ENCODE data around the gene RAPSN.

RAPSN gene

DNA sequence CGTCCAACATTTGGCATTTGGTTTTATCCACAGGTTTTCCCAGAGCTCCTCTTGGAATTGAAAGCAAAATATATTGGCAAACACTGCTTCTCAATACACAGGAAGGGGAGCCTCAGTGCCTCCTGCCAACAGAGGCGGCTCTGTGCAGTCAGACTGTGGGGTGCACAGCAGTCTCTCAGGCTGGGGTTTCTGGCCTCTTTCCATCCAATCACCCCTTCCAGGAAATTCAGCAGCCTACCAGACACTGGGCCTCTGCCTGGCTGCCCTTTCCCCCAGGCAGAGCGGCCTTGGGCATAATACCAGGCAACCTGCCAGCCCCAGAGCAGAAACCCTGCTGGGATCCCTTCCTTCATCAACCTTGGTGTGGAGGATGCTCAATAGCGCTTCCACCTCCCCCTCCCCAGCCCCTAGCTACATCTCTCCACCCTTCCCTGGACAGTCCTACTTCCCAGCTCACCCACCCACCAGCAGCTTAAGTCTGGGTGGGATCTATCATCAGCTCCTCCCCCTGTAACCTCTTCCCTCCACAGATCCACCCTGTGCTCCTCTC is 17.8 kb upstream of the RAPSN start:
- DNase-seq (ENCODE audit: low read depth in 1 of 2, low spot score in 1 of 2): no peak

- no peak for DNase-seq (ENCODE audit: low read depth in 1 of 2, low spot score in 1 of 2)
Observed at GRCh38 chr11:47466201-47466600, 17.3 kb upstream of the RAPSN start.

GRCh38 chr11:47464483-47464882 is 15.5 kb upstream of the RAPSN start:
- no peak for DNase-seq (ENCODE audit: low read depth in 1 of 2, low spot score in 1 of 2)

GRCh38 chr11:47461876-47462275 is 12.9 kb upstream of the RAPSN start:
- DNase-seq (ENCODE audit: low read depth in 1 of 2, low spot score in 1 of 2): no peak

- DNase-seq (ENCODE audit: low read depth in 1 of 2, low spot score in 1 of 2): no peak
Observed at GRCh38 chr11:47460571-47461235, 11.8 kb upstream of the RAPSN start.

- DNase-seq (ENCODE audit: low read depth in 1 of 2, low spot score in 1 of 2): peak; percentile 9 to 26
Observed at GRCh38 chr11:47454258-47454671, 5.3 kb upstream of the RAPSN start.

GRCh38 chr11:47453365-47453764 is 4.4 kb upstream of the RAPSN start:
- DNase-seq (ENCODE audit: low read depth in 1 of 2, low spot score in 1 of 2): no peak

DNA sequence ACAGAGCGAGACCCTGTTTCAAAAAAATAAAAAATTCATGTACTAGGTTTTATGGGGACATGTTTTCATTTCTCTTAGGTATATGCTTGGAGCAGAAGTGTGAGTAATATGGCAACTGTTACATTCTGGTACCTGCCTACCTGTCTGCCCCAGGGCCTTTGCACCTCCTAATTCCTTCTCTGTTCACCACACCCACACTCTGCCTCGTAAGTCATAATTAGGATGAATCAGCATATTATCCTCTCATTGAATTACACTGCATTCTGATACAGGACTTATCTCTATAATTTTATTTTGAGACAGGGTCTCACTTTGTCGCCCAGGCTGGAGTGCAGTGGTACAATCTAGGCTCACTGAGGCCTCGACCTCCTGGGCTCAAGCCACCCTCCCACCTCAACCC is 3.1 kb upstream of the RAPSN start:
- DNase-seq (ENCODE audit: low read depth in 1 of 2, low spot score in 1 of 2): no peak

GRCh38 chr11:47451436-47451835 is 2.5 kb upstream of the RAPSN start:
- no peak for DNase-seq (ENCODE audit: low read depth in 1 of 2, low spot score in 1 of 2)

- DNase-seq (ENCODE audit: low read depth in 1 of 2, low spot score in 1 of 2): no peak
Observed at GRCh38 chr11:47449541-47449940, 605 bp upstream of the RAPSN start.

GRCh38 chr11:47447906-47448305 is 1.0 kb downstream of the RAPSN start:
- DNase-seq (ENCODE audit: low read depth in 1 of 2, low spot score in 1 of 2): no peak

GRCh38 chr11:47446833-47447232 is 2.1 kb downstream of the RAPSN start:
- no peak for DNase-seq (ENCODE audit: low read depth in 1 of 2, low spot score in 1 of 2)

DNA sequence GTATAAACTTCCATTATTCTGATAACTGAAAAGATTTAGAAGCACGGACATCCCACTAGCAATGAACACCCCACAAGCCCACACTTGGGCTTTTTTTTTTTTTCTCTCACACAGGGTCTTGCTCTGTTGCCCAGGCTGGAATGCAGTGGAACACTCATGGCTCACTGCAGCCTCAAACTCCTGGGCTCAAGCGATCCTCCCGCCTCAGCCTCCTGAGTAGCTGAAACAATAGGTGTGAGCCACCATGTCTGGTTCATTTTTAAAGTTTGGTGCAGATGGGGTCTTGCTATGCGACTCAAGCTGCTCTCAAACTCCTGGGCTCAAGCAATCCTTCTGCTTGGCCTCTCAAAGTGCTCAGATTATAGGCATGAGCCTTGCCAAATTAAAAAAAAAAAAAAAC is 3.1 kb downstream of the RAPSN start:
- no peak for DNase-seq (ENCODE audit: low read depth in 1 of 2, low spot score in 1 of 2)

DNA sequence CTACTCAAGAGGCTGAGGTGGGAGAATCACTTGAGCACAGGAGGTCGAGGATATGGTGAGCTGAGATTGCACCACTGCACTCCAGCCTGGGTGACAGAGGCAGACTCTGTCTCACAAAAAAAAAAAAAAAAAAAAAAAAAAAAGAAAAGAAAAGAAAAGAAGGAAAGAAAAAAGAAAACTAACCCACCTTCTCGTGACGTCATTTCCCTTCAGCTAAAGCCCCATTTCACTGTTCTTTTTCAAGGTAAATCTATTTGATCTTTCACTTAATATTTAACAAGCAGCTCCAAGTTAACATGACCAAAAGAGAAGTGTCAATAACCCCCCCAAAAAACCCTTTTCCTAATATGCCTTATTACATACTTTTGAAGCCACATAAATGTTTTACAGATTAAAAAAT is 5.1 kb downstream of the RAPSN start:
- no peak for DNase-seq (ENCODE audit: low read depth in 1 of 2, low spot score in 1 of 2)

DNA sequence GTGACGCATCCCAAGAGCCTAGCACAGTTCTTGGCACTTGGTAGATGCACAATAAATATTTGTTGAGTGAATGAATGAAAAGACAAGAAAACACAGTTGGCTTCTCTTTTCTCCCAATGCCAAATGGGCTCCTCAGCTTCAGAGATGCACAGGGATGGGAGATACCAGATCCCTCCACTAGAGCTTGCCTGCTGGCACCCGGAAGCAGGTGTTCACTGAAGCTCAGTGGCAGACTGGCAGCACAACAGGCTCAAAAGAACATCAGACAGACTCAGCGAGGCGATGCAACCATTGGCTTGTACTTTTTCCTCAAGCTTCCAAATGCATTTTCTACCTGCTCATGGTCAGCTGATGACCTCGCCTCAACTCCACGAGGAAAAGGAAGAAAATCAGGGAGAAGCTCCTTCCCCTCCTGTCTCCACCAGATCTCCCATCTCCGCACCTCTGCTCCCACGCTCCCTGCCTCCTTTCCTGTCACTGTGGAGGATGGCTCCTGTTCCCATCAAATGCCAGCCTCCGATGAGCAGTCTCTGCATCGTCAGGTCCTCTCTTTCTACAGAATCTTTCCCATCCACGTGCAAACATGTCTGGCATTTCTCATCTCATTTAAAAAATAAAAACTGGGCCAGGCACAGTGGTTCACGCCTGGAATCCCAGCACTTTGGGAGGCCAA is 5.8 kb downstream of the RAPSN start:
- no peak for DNase-seq (ENCODE audit: low read depth in 1 of 2, low spot score in 1 of 2)

DNA sequence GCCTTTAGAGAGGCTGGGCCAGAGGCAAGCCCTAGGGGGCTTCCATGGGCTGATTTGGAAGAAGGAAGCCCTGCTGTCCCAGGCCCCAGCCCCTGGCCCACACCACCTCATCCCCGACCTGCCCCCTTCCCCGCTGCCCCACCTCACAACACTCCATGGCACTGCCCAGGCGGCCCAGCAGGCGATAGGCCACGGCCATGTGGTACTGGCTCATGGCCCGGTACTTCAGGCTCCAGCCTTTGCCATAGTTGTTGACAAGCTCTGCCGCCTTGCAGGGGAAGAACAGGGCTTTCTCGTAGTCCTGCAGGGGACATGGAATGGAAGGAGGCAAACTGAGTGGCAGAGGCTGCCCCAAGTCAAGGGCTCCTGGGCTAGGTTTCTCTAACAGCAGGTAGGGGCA is 6.4 kb downstream of the RAPSN start:
- no peak for DNase-seq (ENCODE audit: low read depth in 1 of 2, low spot score in 1 of 2)

- no peak for DNase-seq (ENCODE audit: low read depth in 1 of 2, low spot score in 1 of 2)
Observed at GRCh38 chr11:47441421-47441820, 7.5 kb downstream of the RAPSN start.

GRCh38 chr11:47440054-47440476 is 8.9 kb downstream of the RAPSN start:
- no peak for DNase-seq (ENCODE audit: low read depth in 1 of 2, low spot score in 1 of 2)

DNA sequence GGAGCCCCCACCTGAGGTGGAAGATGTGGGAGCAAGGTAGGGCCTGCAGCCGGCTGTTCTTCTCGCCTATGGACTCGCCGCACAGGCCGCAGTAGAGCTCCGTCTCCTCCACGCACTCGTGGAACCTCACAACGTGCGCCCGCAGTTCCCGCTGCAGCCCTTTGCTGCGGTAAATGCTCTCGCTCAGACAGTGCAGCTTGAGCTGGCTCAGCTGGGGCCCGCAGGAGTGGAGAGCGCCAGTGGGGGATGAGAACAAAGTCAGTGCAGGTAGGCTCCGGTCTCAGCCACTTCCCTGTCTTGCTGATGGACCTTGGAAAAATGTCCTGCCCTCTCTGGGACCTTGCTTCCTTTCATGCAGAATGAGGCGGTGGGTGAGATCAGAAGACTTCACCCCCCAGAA is 10.2 kb downstream of the RAPSN start:
- no peak for DNase-seq (ENCODE audit: low read depth in 1 of 2, low spot score in 1 of 2)

- no peak for DNase-seq (ENCODE audit: low read depth in 1 of 2, low spot score in 1 of 2)
Observed at GRCh38 chr11:47437746-47438418, 11.1 kb downstream of the RAPSN start.

GRCh38 chr11:47437218-47437745 is 11.7 kb downstream of the RAPSN start:
- no peak for DNase-seq (ENCODE audit: low read depth in 1 of 2, low spot score in 1 of 2)

- DNase-seq (ENCODE audit: low read depth in 1 of 2, low spot score in 1 of 2): no peak
Observed at GRCh38 chr11:47436726-47437125, 12.2 kb downstream of the RAPSN start.

Data from activated T-helper 1 cell treated with anti-CD3 and anti-CD28 coated beads, Interleukin-2, amount 50 U/mL, for 16 hours (primary cell).